Ishikawa (cell line): ENCODE data around the gene ZNF214.

Experiments used
- CEBPB ChIP-seq: IDR thresholded peaks from 2 replicates; pipeline ENCODE4 v1.6.1; 2012
- CREB1 ChIP-seq: IDR thresholded peaks from 2 replicates; pipeline ENCODE4 v1.6.1; 2012; ENCODE audit warnings: low read depth
- EGR1 ChIP-seq: IDR thresholded peaks from 2 replicates; pipeline ENCODE4 v1.6.1; 2012
- EP300 ChIP-seq: IDR thresholded peaks from 2 replicates; pipeline ENCODE4 v1.6.1; 2012; ENCODE audit warnings: borderline replicate concordance
- FOXM1 ChIP-seq: IDR thresholded peaks from 2 replicates; pipeline ENCODE4 v1.6.1; 2012; ENCODE audit warnings: low read depth, borderline replicate concordance
- NFIC ChIP-seq: IDR thresholded peaks from 2 replicates; pipeline ENCODE4 v1.6.1; 2012
- RAD21 ChIP-seq: IDR thresholded peaks from 2 replicates; pipeline ENCODE4 v1.6.1; 2012; ENCODE audit warnings: low read depth
- TAF1 ChIP-seq: IDR thresholded peaks from 2 replicates; pipeline ENCODE4 v1.6.1; 2012; ENCODE audit warnings: low read depth, mild to moderate bottlenecking
- TCF12 ChIP-seq: IDR thresholded peaks from 2 replicates; pipeline ENCODE4 v1.6.1; 2012; ENCODE audit warnings: low read depth
- TEAD4 ChIP-seq: IDR thresholded peaks from 2 replicates; pipeline ENCODE4 v1.6.1; 2012
- YY1 ChIP-seq: IDR thresholded peaks from 2 replicates; pipeline ENCODE4 v1.6.1; 2012; ENCODE audit warnings: low read depth
- ZBTB7A ChIP-seq: IDR thresholded peaks from 2 replicates; pipeline ENCODE4 v1.6.1; 2012; ENCODE audit warnings: low read depth
- TF ChIP-seq, protein P1 (sequence below): IDR thresholded peaks from 2 replicates; pipeline ENCODE4 v1.6.1; 2012
- TF ChIP-seq, protein P2 (sequence below): IDR thresholded peaks from 2 replicates; pipeline ENCODE4 v1.6.1; 2012
- TF ChIP-seq, protein P3 (sequence below): IDR thresholded peaks from 2 replicates; pipeline ENCODE4 v1.6.1; 2012; ENCODE audit warnings: low read depth, mild to moderate bottlenecking

Gene ZNF214

DNA sequence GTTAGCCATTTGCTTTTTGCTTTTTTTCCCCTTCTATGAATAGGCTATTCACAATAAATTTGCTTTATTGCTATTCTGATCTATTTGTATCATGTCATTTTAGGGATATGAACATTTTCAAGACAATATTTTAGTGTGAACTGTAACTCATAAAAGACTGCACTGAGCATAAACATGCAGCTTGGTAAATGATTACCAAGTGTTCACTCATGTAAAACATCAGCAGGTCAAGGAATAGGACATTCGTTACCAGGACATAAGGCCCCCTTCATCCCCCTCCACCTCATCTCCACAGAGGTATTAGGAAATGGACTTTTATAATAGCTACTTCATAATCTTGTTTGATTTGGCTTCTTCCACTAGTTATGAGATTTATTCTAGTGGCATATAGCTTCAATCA is 12.5 kb upstream of the ZNF214 start:
- no peak for TF ChIP-seq CEBPB
- no peak for TF ChIP-seq ZBTB7A
- TF ChIP-seq FOXM1 = no peak
- no peak for TF ChIP-seq CREB1
- TF ChIP-seq TCF12 = no peak
- no peak for TF ChIP-seq RAD21
- TF ChIP-seq EP300 = no peak
- TF ChIP-seq, protein P1, sequence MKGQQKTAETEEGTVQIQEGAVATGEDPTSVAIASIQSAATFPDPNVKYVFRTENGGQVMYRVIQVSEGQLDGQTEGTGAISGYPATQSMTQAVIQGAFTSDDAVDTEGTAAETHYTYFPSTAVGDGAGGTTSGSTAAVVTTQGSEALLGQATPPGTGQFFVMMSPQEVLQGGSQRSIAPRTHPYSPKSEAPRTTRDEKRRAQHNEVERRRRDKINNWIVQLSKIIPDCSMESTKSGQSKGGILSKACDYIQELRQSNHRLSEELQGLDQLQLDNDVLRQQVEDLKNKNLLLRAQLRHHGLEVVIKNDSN = no peak

DNA sequence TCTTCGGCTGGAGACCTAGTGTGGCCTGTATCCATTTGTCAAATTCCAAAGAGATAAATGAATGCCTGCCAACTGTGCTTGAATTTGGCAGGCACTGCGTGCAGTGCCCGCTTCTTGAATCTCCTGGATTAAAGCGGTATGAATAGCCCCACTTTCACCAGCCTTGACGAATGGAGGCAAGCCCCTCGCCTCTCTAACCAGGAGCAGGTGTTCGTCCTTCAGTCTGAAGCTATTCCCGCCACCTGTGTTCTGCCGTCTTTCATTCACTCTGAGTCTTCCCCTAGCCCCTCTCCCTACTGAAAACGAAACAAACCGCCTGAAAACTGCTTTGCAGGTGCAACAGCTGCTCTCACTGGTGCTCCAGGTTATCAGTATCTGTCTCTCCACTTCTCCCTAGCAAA is 11.3 kb upstream of the ZNF214 start:
- TF ChIP-seq, protein P2, sequence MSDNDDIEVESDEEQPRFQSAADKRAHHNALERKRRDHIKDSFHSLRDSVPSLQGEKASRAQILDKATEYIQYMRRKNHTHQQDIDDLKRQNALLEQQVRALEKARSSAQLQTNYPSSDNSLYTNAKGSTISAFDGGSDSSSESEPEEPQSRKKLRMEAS = no peak
- TF ChIP-seq, protein P3, sequence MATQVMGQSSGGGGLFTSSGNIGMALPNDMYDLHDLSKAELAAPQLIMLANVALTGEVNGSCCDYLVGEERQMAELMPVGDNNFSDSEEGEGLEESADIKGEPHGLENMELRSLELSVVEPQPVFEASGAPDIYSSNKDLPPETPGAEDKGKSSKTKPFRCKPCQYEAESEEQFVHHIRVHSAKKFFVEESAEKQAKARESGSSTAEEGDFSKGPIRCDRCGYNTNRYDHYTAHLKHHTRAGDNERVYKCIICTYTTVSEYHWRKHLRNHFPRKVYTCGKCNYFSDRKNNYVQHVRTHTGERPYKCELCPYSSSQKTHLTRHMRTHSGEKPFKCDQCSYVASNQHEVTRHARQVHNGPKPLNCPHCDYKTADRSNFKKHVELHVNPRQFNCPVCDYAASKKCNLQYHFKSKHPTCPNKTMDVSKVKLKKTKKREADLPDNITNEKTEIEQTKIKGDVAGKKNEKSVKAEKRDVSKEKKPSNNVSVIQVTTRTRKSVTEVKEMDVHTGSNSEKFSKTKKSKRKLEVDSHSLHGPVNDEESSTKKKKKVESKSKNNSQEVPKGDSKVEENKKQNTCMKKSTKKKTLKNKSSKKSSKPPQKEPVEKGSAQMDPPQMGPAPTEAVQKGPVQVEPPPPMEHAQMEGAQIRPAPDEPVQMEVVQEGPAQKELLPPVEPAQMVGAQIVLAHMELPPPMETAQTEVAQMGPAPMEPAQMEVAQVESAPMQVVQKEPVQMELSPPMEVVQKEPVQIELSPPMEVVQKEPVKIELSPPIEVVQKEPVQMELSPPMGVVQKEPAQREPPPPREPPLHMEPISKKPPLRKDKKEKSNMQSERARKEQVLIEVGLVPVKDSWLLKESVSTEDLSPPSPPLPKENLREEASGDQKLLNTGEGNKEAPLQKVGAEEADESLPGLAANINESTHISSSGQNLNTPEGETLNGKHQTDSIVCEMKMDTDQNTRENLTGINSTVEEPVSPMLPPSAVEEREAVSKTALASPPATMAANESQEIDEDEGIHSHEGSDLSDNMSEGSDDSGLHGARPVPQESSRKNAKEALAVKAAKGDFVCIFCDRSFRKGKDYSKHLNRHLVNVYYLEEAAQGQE = no peak
- no peak for TF ChIP-seq EP300
- no peak for TF ChIP-seq RAD21
- TF ChIP-seq FOXM1 = no peak
- TF ChIP-seq, protein P1 = no peak
- no peak for TF ChIP-seq TEAD4
- no peak for TF ChIP-seq CEBPB
- no peak for TF ChIP-seq CREB1
- no peak for TF ChIP-seq NFIC
- no peak for TF ChIP-seq EGR1
- no peak for TF ChIP-seq TCF12
- no peak for TF ChIP-seq ZBTB7A
- TF ChIP-seq YY1 = no peak
- TF ChIP-seq TAF1 = no peak

DNA sequence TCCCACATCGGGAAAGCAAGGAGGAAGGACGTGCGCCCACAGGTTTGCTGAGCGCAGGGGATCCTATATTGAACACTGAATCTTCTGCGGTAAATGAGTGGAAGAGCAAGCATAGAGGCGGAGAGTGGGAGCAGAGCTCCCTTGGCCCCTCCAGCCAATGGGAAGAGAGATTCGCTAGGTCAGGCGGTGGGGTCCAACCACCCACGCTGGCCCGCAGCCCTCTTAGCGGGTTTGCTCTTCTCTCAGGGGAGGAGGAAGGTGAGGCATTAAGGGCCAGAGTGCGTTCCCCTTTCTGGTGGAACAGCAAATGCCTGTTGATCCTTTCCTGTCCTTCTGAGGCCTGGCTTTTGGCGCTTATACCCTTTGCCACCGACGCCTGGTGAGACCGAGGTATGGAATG is 10.7 kb upstream of the ZNF214 start:
- TF ChIP-seq EP300 = no peak

DNA sequence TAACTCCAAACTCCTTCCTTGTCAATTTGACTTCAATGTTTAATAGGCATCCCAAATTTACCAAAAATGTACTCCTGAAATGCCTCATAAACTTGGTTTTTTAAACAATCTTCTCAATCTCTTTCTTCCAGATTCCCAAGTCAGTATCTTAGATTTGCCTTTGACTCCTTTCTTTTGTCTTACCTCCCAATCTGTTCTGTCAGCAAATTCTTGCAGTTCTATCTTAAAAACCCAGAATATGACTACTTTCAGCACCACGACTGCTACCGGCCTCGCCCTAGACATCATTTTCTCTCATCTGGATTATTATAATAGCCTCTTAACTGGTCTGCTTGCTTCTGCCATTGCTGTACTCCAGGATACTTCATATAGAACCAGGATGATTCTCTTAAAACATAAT is 8.0 kb upstream of the ZNF214 start:
- TF ChIP-seq CEBPB (no peak), TCF12 (no peak), TAF1 (no peak), RAD21 (no peak), NFIC (no peak), YY1 (no peak), EP300 (no peak), FOXM1 (no peak), TEAD4 (no peak), EGR1 (no peak), ZBTB7A (no peak), CREB1 (no peak)
- TF ChIP-seq, protein P3 = no peak
- TF ChIP-seq, protein P2 = no peak
- TF ChIP-seq, protein P1 = no peak

DNA sequence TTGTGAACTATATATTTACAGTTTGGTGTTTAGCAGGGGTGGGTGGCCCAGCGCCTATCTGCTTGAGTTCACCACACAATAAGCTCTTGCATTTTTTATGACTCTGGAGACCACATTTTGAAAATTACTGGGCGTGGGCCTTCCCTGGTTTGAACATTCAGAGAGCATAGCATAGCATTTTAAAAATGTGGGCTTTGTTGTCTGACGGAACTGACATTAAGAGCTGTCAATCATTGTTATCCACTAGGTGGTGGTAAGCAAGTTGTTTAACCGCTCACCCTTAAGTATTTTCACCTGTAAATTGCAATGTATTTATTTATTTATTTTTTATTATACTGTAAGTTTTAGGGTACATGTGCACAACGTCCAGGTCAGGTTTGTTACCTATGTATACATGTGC is 1.2 kb upstream of the ZNF214 start:
- no peak for TF ChIP-seq RAD21
- TF ChIP-seq, protein P3 = no peak
- TF ChIP-seq, protein P2 = no peak
- TF ChIP-seq CEBPB = no peak
- TF ChIP-seq TAF1 = no peak
- no peak for TF ChIP-seq NFIC
- no peak for TF ChIP-seq TEAD4
- no peak for TF ChIP-seq TCF12
- no peak for TF ChIP-seq CREB1
- no peak for TF ChIP-seq EGR1
- no peak for TF ChIP-seq FOXM1
- TF ChIP-seq, protein P1 = no peak
- no peak for TF ChIP-seq EP300
- no peak for TF ChIP-seq YY1
- no peak for TF ChIP-seq ZBTB7A
